IPS-18c (cell line): ENCODE data around the gene UBE2L6.
A peak's percentile ranks its signal among the peaks of the same experiment; 100 is the strongest.
"Not testable (repeated sequence)": the region's sequence is repeated elsewhere in the genome, so short reads cannot be mapped to it uniquely, and the experiment has no call there.

Experiments used
- H3K4me3 ChIP-seq: 2 replicates; pipeline ENCODE4 v1.7.0; 2013; ENCODE audit warnings: low read depth, mild to moderate bottlenecking, low read length, moderate library complexity; ENCODE audit not compliant: insufficient read depth
- H3K9me3 ChIP-seq: one replicate; pipeline ENCODE4 v1.6.1; 2013; ENCODE audit warnings: mild to moderate bottlenecking, low read length, moderate library complexity; ENCODE audit not compliant: control insufficient read depth, insufficient read depth

UBE2L6 gene

GRCh38 chr11:57544566-57544965 is 22.9 kb downstream of the UBE2L6 start:
- no peak overlapping the region for H3K4me3 ChIP-seq
- no peaks in the 10 kb centered on the region for H3K9me3 ChIP-seq

DNA sequence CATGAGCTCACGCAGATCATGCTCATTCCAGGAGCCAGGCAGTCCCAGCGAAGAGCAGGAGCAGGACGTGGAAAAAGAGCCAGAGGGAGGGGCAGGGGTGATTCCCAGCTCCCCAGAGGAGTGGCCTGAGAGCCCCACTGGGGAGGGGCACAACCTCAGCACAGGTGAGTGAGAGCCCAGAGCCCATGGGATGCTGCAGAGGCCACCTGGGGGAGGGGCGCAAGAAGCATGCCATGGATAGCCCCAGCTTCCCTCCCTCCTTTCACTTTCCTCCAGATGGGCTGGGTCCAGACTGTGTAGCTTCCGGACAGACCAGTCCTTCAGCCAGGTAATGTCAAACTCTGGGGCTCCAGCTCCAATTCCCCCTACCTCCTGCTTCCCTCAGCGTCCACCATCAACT is 23.9 kb downstream of the UBE2L6 start:
- no peak overlapping the region for H3K4me3 ChIP-seq
- H3K9me3 ChIP-seq: no peaks in the 10 kb centered on the region

DNA sequence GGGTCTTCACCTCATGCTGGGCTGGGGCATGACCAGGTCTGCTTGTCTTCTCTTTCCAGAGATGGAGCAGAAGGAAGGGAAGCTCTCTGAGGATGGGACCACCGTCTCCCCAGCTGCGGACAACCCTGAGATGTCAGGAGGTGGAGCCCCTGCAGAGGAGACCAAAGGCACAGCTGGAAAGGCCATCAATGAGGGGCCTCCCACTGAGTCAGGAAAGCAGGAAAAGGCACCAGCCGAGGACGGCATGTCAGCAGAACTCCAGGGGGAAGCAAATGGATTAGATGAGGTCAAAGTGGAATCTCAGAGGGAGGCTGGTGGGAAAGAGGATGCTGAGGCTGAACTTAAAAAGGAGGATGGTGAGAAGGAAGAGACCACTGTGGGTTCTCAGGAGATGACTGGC is 24.9 kb downstream of the UBE2L6 start:
- H3K9me3 ChIP-seq: no peaks in the 10 kb centered on the region
- H3K4me3 ChIP-seq: no peak overlapping the region

DNA sequence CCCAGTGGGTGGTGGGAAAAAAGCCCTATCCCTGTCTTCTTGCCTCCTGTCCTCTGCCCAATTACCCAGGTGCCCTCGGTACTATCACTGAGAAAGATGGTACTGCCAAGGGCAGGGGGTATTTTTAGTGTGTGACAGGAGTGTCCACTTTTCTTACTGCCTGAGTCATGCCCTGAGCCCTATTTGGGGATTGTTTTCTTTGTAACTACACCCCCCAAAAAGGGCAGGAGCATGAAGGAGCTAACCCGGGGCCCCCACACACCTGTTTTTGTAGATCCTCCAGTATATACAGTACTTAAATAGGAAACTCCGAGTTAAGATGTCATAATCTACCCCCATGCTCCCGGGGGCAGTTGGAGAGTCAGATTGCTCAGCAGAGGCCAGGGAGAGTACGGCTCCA is 26.3 kb downstream of the UBE2L6 start:
- no peaks in the 10 kb centered on the region for H3K9me3 ChIP-seq
- no peak overlapping the region for H3K4me3 ChIP-seq

- Histone ChIP-seq H3K9me3 (no peaks in the 10 kb centered on the region), H3K4me3 (no peak overlapping the region)
These were observed 28.1 kb downstream of the UBE2L6 start for GRCh38 chr11:57539342-57539741.

DNA sequence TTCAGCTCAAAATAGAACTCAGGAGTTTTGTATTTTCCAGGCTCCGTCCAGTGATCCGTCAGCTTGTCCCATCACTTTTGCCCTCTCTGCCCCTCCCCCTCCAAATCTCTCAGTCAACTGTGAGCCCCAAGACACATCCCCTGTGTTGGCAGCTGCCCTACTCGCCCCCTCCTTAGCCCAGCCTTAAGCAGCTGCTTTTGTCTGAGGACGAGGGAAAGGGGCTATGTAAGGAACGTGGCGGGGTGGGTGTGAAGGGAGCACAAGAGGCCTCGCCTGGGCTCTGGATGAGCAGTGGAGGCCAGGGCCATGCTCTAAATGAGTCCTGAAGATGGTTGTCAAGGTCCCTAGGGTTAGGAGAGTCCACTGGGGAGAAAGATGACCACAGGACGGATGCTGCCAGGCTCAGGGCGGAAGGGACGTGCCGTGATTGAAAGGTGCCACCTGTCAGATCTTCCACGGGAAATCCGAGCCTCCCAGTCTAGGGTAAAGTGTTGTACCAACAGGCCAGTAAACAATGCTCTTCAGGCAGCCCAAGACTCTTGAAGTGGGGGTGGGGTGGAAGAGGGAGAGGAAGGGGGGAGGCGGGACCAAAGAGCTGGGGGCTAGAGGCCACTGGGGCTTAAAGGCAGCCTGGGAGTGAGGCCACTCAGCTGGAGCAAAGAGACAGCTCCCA is 30.4 kb downstream of the UBE2L6 start, which contains the start of gene SMTNL1:
Gene SMTNL1, plus strand, starts transcription at position 649 of the 673 bp plus-strand sequence. CDS start 5,048 bp downstream, outside the sequence.
- Histone ChIP-seq H3K9me3 (no peaks in the 10 kb centered on the region), H3K4me3 (no peak within 1 kb of the TSS)

- H3K4me3 ChIP-seq, H3K9me3 ChIP-seq: not testable (repeated sequence)
These were observed 33.0 kb downstream of the UBE2L6 start for GRCh38 chr11:57534449-57534848.

DNA sequence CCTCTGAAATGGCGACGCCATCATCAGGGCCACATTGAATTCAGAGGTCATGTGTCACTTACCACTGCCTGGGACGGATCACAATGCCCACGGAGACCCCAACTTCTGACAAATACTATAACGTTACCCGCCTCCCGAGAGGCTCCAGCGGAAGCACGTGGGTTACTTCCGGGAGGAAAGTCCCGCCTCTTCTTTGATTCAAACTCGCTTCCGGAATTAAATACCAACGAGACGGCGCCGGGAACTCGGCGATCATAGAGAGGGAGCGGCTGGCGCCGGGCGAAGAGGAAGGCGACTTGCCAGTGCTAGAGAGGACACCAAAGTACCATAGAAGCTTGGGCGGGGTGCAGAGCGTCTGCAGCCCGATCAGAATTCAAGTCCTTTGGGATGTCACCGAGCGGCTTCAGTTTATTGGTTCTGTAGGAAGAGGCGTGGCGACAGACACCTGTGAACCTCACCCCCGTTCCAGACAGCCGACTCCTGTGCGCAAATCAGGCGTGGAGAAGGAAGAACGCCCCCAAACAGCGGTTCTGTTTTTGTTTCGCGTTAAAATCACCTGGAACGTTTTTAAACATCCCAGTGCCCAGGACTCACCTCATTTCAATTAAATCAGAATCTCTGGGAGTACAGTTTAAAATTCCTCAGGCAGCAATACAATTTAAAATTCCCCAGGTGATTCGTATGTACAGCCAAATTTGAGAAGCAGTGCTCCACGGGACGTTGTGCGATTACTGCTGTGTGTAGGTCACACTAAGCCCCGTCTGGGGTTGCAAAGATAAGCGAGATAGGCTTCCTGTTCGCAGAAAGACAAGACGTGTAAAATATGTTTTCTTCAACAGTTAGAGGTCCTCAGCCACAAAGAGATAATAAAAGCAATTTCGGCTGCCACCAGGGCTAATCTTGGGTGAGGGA is 36.6 kb downstream of the UBE2L6 start, which contains the start of gene TIMM10:
Gene TIMM10, minus strand, starts transcription at position 159 of the 912 bp plus-strand sequence. CDS start 565 bp downstream, outside the sequence.
- H3K4me3 ChIP-seq: peak within 1 kb of the TSS; percentile 88

DNA sequence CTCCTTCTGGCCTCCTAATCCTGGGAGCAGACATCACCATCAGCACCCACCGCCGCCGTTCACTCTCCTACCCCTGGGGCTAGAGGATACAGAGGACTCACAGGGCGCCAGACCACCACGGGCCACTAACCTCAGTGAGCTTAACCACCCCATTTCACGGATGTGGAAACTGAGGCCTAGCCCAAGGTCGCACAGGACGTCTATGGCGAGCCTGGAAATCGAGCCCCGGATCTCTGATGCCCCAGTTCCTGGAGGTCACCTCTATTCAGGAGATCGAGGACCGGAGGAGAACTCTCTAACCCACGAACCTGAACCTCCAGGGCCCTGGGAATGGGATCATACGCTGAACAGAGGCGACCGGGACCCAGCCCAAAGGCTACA is 37.3 kb downstream of the UBE2L6 start:
- no peaks in the 10 kb centered on the region for H3K9me3 ChIP-seq
- H3K4me3 ChIP-seq: peak overlapping the region; percentile 88

More for the DNA sequence above, 36.6 kb downstream of the UBE2L6 start, which contains the start of gene TIMM10:
- no peaks in the 10 kb centered on the region for H3K9me3 ChIP-seq

DNA sequence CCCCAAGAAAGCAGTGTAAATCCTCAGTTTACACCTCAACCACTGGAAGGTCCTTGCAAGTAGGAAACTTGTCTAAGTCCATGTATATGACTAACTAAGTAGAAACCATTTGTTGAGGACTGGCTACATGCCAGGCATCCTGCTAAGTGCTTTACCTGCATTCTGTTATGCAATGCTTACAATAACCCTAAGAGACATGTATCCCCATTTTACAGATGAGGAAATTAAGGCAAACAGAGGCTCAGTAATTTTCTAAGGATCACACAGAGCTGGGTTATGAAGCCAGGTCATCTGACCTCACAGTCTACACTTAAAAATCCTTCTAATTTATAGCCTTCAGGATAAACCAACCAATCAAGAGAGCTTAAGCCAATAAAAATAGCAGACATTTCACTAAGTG is 38.5 kb downstream of the UBE2L6 start:
- H3K4me3 ChIP-seq: no peak overlapping the region
- no peaks in the 10 kb centered on the region for H3K9me3 ChIP-seq

DNA sequence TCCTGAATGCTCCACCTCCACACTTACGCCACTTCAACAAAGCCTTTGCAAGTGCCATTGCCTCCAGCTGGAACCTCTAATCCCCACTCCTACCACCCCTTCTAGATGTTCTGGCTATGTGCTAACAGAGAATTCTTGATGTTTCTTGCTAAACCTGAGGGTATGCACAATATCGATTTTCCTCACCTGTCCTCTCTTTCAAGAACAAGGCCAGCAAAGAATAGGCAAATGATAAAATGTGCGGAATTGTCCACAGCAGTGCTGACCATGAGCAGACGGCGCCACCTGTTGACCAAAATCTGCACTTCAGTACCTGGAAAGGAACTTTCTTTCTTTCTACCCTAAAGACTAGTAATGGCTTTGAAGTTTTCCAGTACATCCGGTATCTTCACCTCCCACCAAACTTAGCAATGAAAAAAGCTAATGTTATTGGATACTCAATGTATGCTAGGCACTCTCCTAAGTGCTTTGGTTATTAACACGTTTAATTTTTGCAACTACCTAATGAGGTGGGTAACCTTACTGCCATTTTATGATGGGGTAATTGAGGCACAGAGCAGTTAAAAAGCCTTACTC is 40.3 kb downstream of the UBE2L6 start:
- Histone ChIP-seq H3K9me3 (no peaks in the 10 kb centered on the region), H3K4me3 (no peak overlapping the region)

GRCh38 chr11:57523419-57523818 is 44.1 kb downstream of the UBE2L6 start:
- Histone ChIP-seq H3K9me3 (no peaks in the 10 kb centered on the region), H3K4me3 (no peak overlapping the region)

- H3K4me3 ChIP-seq: no peak overlapping the region
- H3K9me3 ChIP-seq: no peaks in the 10 kb centered on the region
These were observed 46.4 kb downstream of the UBE2L6 start for GRCh38 chr11:57521116-57521515.

- H3K9me3 ChIP-seq: no peaks in the 10 kb centered on the region
- H3K4me3 ChIP-seq: peak overlapping the region; percentile 78
These were observed 51.4 kb downstream of the UBE2L6 start for GRCh38 chr11:57516061-57516443.

- Histone ChIP-seq H3K9me3 (no peaks in the 10 kb centered on the region), H3K4me3 (peak within 1 kb of the TSS; percentile 78)
These were observed 52.0 kb downstream of the UBE2L6 start, which contains the start of gene SLC43A1 for GRCh38 chr11:57515332-57516060. Gene SLC43A1 (minus strand): TSS chr11:57515702. CDS start chr11:57514111, 1,591 bp downstream.

DNA sequence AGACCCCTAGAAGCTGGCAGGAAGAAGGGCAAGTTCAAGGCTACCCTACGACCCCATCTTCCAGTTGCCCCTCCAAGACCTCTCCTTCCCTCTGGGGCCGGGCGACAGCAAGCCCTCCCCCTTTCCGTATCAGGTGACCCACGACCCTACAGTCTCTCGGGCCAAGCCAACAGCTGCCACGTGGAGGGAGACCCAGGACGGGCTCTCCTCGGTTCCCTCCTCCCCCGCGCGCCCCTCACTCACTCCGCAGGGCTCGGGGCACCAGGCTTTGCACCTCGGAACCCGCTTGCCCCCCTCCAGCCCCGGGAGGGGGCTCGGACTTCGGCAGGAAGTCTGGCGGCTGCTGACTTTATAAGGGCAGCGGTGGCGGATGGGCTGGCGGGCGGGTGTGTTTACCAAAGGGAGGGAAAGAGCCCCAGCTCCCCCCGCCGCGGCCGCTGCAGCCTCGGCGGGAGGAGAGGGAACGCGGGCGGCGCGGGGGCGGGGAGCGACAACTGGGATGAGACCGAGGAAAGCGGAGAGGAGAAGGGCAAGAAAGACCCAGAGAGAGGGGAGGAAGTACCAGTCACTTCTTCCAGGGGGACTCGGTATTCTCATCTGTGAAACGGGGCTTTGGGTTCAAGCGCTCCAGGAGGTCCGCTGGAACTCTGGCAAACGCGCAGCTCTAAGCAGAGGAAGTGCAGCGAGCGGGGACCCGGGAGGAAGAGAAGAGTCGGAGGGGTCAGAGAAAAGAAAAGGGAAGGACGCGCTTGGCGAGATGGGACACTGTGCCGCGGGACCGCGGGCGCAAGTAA is 52.7 kb downstream of the UBE2L6 start:
- peak overlapping the region; percentile 78 for H3K4me3 ChIP-seq

More for the DNA sequence above, 52.7 kb downstream of the UBE2L6 start:
- no peaks in the 10 kb centered on the region for H3K9me3 ChIP-seq
